HEK293 (cell line): ENCODE measurements around the gene SYNPO2L.
"Not testable (repeated sequence)": the region's sequence is repeated elsewhere in the genome, so short reads cannot be mapped to it uniquely, and the experiment has no call there.

ENCODE experiments used
- CTCF ChIP-seq: fragments of 450-650 bp; formaldehyde crosslinking; IDR thresholded peaks from 2 replicates; pipeline ENCODE4 v1.5.1; 2016; ENCODE audit warnings: missing biosample characterization, missing genetic modification characterization
- HOXC10 ChIP-seq: sonication (generic); formaldehyde crosslinking; IDR thresholded peaks from 2 replicates; pipeline ENCODE4 v1.8.1; 2023; ENCODE audit warnings: mild to moderate bottlenecking, missing genetic modification reagents
- INSM2 ChIP-seq: fragments of 450-650 bp; formaldehyde crosslinking; IDR thresholded peaks from 2 replicates; pipeline ENCODE4 v1.5.1; 2016; ENCODE audit warnings: missing biosample characterization, missing genetic modification characterization
- KLF10 ChIP-seq: fragments of 450-650 bp; IDR thresholded peaks from 2 replicates; pipeline ENCODE4 v1.5.1; 2018; ENCODE audit warnings: missing biosample characterization, mild to moderate bottlenecking, missing genetic modification characterization
- KLF16 ChIP-seq: fragments of 450-650 bp; formaldehyde crosslinking; IDR thresholded peaks from 2 replicates; pipeline ENCODE4 v1.5.1; 2017; ENCODE audit warnings: missing biosample characterization, missing genetic modification characterization
- REST ChIP-seq: fragments of 450-650 bp; formaldehyde crosslinking; IDR thresholded peaks from 2 replicates; pipeline ENCODE4 v1.5.1; 2016; ENCODE audit warnings: missing biosample characterization, missing genetic modification characterization
- YY1 ChIP-seq: fragments of 450-650 bp; formaldehyde crosslinking; IDR thresholded peaks from 2 replicates; pipeline ENCODE4 v1.5.1; 2018; ENCODE audit warnings: missing biosample characterization, missing genetic modification characterization
- ZNF140 ChIP-seq: fragments of 450-650 bp; formaldehyde crosslinking; IDR thresholded peaks from 2 replicates; pipeline ENCODE4 v1.5.1; 2016; ENCODE audit warnings: missing biosample characterization, missing genetic modification characterization
- ZNF530 ChIP-seq: fragments of 450-650 bp; formaldehyde crosslinking; IDR thresholded peaks from 2 replicates; pipeline ENCODE4 v1.5.1; 2016; ENCODE audit warnings: low read depth, missing biosample characterization, missing genetic modification characterization
- ZNF558 ChIP-seq: fragments of 450-650 bp; formaldehyde crosslinking; IDR thresholded peaks from 2 replicates; pipeline ENCODE4 v1.5.1; 2016; ENCODE audit warnings: missing biosample characterization, missing genetic modification characterization
- ZNF626 ChIP-seq: fragments of 450-650 bp; sonication (Bioruptor Pico); formaldehyde crosslinking; IDR thresholded peaks from 2 replicates; pipeline ENCODE4 v1.5.1; 2018; ENCODE audit warnings: missing biosample characterization, missing genetic modification characterization, inconsistent platforms
- ZNF692 ChIP-seq: fragments of 450-650 bp; formaldehyde crosslinking; IDR thresholded peaks from 2 replicates; pipeline ENCODE4 v1.5.1; 2016; ENCODE audit warnings: missing biosample characterization, missing genetic modification characterization
- ZNF707 ChIP-seq: fragments of 450-650 bp; formaldehyde crosslinking; IDR thresholded peaks from 2 replicates; pipeline ENCODE4 v1.5.1; 2016; ENCODE audit warnings: missing biosample characterization, missing genetic modification characterization
- ZSCAN4 ChIP-seq: fragments of 450-650 bp; formaldehyde crosslinking; IDR thresholded peaks from 2 replicates; pipeline ENCODE4 v1.5.1; 2017; ENCODE audit warnings: missing biosample characterization, missing genetic modification characterization

GRCh38 chr10:73620974-73621373, 34.9 kb downstream of the SYNPO2L start:
- TF ChIP-seq HOXC10 (CRISPR knock-in tag); CTCF (tag by site-specific recombination); ZNF692 (tag by site-specific recombination); ZNF626; KLF10 (tag by site-specific recombination); REST; YY1 (tag by site-specific recombination); INSM2 (tag by site-specific recombination); ZSCAN4 (tag by site-specific recombination); ZNF558 (tag by site-specific recombination); KLF16 (tag by site-specific recombination); ZNF530 (tag by site-specific recombination); ZNF140 (tag by site-specific recombination); ZNF707 (tag by site-specific recombination): not testable (repeated sequence)
